GM04503 (cell line): ENCODE results near the gene SH3BP2.

Experiments
- DNase-seq: peaks from one replicate; pipeline ENCODE4 v3.0.0-alpha.2; 2012; ENCODE audit warnings: low read depth

SH3BP2 gene

DNA sequence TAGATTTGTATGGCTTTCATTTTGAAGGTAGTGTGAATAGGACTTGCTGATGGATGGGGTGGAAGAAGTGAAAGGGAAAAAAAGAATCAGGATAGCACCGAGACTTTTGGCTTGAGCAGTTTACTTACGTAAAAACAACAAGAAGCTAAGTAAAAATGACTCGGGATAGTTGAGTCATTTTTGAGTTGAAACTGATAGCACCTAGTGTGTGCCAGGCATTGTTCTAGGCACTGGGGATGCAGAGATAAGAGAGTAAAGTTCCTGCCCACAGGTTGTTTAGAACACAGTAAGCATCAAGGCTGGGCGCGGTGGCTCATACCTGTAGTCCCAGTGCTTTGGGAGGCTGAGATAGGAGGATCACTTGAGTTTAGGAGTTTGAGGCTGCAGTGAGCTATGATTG lies 85.5 kb downstream of the SH3BP2 start:
- no peak for DNase-seq

DNA sequence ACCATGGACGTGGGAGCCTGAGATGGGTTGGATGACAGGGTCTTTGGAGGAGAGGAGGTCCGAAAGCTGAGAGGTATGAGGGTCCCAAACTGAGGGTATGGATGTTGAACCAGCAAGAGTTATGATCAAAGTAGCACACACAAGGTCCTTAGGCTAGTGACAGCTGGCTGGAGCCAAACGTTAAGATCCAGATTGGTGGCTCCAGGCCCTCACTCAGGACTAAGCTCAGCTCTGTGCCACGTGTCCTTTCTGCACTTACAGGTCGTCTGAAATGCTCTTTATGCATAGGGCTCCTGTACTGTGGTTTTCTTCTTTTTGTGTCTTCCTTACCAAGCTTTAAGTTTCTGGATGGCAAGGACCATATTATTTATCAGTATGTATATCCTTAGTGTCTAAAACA lies 86.1 kb downstream of the SH3BP2 start:
- no peak for DNase-seq

DNA sequence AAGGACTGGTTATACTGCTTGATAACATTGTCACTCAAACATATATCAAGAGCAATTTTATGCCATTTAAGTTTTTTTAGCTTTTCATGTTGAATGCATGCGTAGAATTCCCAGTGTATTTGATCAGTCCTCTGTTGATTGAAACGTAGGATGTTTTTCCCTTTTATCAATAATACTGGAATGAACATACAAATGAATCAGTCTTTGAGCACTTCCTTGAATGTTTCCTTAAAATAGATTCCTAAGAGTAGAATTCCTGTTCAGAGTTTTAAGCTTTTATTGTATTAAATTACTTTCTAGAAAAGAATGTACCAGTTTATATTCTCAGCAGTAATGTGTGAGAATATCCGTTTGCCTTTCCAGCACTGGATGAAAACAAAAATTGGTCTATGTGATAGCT lies 88.5 kb downstream of the SH3BP2 start:
- DNase-seq = no peak

DNA sequence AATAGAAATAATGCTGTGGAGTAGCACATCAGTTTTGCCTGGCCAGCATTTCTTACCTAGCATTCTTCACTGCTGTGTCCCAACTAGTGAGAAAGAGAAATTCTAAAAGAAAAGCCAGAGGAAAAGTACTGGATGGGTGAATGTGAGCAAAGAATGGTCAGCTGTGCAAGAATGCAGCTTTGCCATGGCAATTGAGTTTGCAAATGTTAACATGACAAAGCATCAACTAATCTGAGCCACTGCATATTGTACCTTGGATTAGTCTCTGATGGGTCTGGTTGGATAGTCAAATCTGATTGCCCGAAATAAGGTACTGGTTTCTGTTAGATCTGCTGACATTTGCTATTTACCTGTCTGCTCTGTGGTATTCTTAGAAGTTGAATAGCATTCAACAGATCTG lies 89.5 kb downstream of the SH3BP2 start:
- no peak for DNase-seq

DNA sequence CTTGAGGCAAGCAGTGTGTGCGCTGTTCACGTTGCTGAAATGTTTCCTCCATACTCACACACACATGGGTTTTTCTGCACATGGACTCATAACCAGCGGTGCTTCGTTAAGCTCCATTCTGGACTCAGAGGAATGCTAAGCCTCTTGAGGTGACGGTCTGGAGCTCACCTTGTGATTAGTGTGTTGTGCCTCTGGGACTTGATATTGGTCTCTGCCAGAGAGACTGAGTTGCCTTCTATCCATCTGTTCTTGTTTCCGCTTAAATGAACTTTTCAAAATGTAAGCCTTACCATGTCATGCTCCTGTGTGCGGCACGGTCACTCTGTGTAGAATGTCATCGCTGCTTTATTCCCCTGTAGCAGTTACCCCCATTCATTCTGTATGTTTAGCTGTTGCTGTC lies 93.3 kb downstream of the SH3BP2 start:
- no peak for DNase-seq

DNA sequence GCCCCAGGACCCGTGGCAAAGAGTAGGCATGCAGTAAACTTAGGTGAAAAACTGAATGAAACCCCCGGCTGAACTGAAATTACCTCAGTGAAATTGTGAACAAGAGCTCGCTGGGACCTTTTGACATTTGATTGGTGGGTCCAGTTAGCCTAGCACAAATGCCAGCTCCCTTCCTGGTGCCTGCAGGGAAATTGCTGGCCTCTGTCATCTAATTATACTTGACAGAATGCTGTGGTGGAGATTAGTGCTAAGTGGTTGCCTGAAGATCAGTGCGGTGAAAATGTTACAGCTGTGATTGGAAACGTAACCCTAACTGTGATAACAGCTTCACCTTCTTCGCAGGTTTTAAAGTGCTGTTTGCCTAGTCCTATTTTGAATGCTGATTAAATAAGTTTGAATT lies 93.7 kb downstream of the SH3BP2 start:
- no peak for DNase-seq

DNA sequence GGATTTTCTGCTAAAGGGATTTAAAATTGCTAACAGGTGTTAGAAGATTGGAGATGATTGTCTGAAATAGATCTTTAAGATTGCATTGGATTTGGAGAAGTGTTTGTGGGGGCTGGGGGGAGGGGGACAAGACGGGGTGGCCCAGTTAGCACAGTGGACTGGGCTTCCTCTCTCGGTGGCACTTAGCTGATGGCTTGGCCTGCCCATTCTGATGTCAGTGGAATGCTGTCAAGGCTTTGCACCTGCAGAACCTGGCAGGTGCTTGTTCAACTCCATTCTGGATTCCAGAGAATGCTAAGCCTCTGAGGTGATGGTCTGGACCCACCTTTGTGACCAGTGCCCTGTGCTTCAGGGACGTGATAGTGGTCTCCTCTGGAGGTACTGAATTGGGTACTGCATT lies 94.5 kb downstream of the SH3BP2 start:
- no peak for DNase-seq

DNA sequence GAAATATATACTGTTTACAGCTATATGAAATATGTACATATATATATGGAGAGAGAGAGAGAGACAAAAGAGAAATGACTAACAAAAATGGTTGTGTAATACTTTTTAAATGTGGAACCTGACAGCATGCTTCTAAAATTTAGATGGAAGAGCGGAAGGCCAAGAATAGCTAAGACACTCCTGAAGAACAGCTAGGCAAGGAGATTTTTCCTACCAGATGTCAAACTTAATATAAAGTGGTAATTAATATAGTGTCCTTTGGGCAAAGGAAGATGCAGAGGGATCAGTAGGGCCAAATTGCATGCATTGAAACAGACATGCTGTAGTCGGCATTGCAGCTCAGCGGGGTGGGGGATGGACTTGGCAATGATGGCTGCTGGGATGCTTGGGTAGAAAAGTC lies 96.0 kb downstream of the SH3BP2 start:
- DNase-seq = no peak
